B cell (primary cell): Measurements from ENCODE around the gene C1QL2. TPM values are rescaled to one million over a fixed set of nuclear protein-coding genes. Genes with fewer than 3 reads are reported as not detected.

Experiments
- ATAC-seq: fragments of 200-7000 bp; cut with Tn5 transposase; one replicate; pipeline ENCODE4 v1.10.0; 2021; ENCODE audit warnings: low read depth, mild to moderate bottlenecking, moderate number of reproducible peaks, moderate library complexity
- CTCF ChIA-PET: fragments of 350-600 bp; sonication (Branson Sonifier 250); formaldehyde crosslinking; loops from one replicate; lab custom pipeline; 2021; ENCODE audit warnings: antibody characterized with exemption, inconsistent platforms; lab: Charles Lee
- POLR2A ChIA-PET: fragments of 350-600 bp; sonication (Branson Sonifier 250); formaldehyde crosslinking; loops from one replicate; lab custom pipeline; 2021; ENCODE audit warnings: antibody characterized with exemption; lab: Charles Lee
- DNase-seq: peaks from one replicate; pipeline ENCODE4 v3.0.0; 2013
- H2AFZ ChIP-seq: 2 replicates; pipeline ENCODE4 v1.6.1; 2012; ENCODE audit warnings: mild to moderate bottlenecking, low read depth, low read length; ENCODE audit not compliant: insufficient read depth, poor library complexity, severe bottlenecking
- H3K27ac ChIP-seq, 2 donors: 1 replicate in 1 of 2; 2 replicates in 1 of 2; pipeline ENCODE4 v1.5.1; 2012 to 2013; ENCODE audit warnings: low read length in 2 of 2, mild to moderate bottlenecking in 2 of 2, moderate library complexity in 1 of 2
- H3K27me3 ChIP-seq, 4 experiments: fragments of 200-600 bp in 1 of 4; sonication (generic) in 1 of 4; replicated peaks in 1 of 4; 1 replicate in 2 of 4; 2 replicates in 2 of 4; pipeline versions ENCODE4 v1.6.1 to v1.7.0; 2013 to 2016; ENCODE audit warnings: low read length in 3 of 4, mild to moderate bottlenecking in 2 of 4, mixed read lengths in 1 of 4, moderate library complexity in 1 of 4; ENCODE audit not compliant: insufficient read depth in 4 of 4, control insufficient read depth in 3 of 4; ENCODE audit errors: control extremely low read depth in 1 of 4
- H3K36me3 ChIP-seq, 2 experiments: replicated peaks in 1 of 2; 1 replicate in 1 of 2; 2 replicates in 1 of 2; pipeline versions ENCODE4 v1.6.1 to v1.7.1; 2013; ENCODE audit warnings: low read length in 1 of 2; ENCODE audit not compliant: insufficient read depth in 2 of 2, control insufficient read depth in 1 of 2; ENCODE audit errors: control extremely low read depth in 1 of 2, extremely low read depth in 1 of 2
- H3K4me1 ChIP-seq, 2 donors: fragments of 200-600 bp in 1 of 2; sonication (generic) in 1 of 2; 1 replicate in 1 of 2; 2 replicates in 1 of 2; pipeline versions ENCODE4 v1.5.1 to v1.6.1; 2013 to 2017; ENCODE audit warnings: low read length in 2 of 2; ENCODE audit not compliant: control insufficient read depth in 2 of 2, insufficient read depth in 2 of 2
- H3K4me2 ChIP-seq: replicated peaks from 2 replicates; pipeline ENCODE3; 2012; ENCODE audit warnings: mild to moderate bottlenecking, low read depth, low read length; ENCODE audit not compliant: poor library complexity, severe bottlenecking
- H3K4me3 ChIP-seq, 5 experiments: fragments of 200-600 bp in 1 of 5; sonication (generic) in 1 of 5; 1 replicate in 3 of 5; 2 replicates in 2 of 5; pipeline versions ENCODE4 v1.5.1 to v1.7.0; 2011 to 2016; ENCODE audit warnings: low read length in 4 of 5, mild to moderate bottlenecking in 4 of 5, low read depth in 2 of 5, control low read depth in 1 of 5, moderate library complexity in 1 of 5; ENCODE audit not compliant: insufficient read depth in 1 of 5; ENCODE audit errors: control extremely low read depth in 1 of 5, extremely low read depth in 1 of 5
- H3K79me2 ChIP-seq: fragments of 200-600 bp; sonication (generic); one replicate; pipeline ENCODE4 v1.6.0; 2016; ENCODE audit warnings: low read length; ENCODE audit not compliant: control insufficient read depth, insufficient read depth
- H3K9ac ChIP-seq: fragments of 200-600 bp; sonication (generic); 2 replicates; pipeline ENCODE4 v1.6.1; 2017; ENCODE audit warnings: mild to moderate bottlenecking, low read length, moderate library complexity
- H3K9me3 ChIP-seq, 3 donors: one replicate each; pipeline versions ENCODE4 v1.6.1 to v1.7.1; 2013; ENCODE audit warnings: low read length in 2 of 3; ENCODE audit not compliant: control insufficient read depth in 2 of 3, insufficient read depth in 1 of 3; ENCODE audit errors: control extremely low read depth in 1 of 3
- H4K20me1 ChIP-seq: 2 replicates; pipeline ENCODE4 v1.6.0; 2012; ENCODE audit warnings: mild to moderate bottlenecking, low read length; ENCODE audit not compliant: insufficient read depth, control insufficient read depth, poor library complexity, severe bottlenecking
- H3K27ac Mint-ChIP-seq: one replicate; pipeline ENCODE4 v1.8.0; 2021; ENCODE audit warnings: mixed read lengths
- H3K27me3 Mint-ChIP-seq: one replicate; pipeline ENCODE4 v1.8.0; 2021; ENCODE audit warnings: mixed read lengths
- H3K4me1 Mint-ChIP-seq: one replicate; pipeline ENCODE4 v1.8.0; 2021; ENCODE audit warnings: mixed read lengths
- H3K4me3 Mint-ChIP-seq: one replicate; pipeline ENCODE4 v1.8.0; 2021; ENCODE audit warnings: mixed read lengths
- H3K9me3 Mint-ChIP-seq: one replicate; pipeline ENCODE4 v1.8.0; 2022; ENCODE audit warnings: mixed read lengths; ENCODE audit not compliant: insufficient read depth
- CTCF ChIP-seq: fragments of 200-600 bp; IDR thresholded peaks from one replicate; pipeline ENCODE4 v1.8.0; 2022; ENCODE audit warnings: antibody characterized with exemption, mild to moderate bottlenecking
- EZH2 ChIP-seq: IDR thresholded peaks from 2 replicates; pipeline ENCODE4 v1.6.1; 2012; ENCODE audit warnings: borderline replicate concordance, low read depth, mild to moderate bottlenecking, moderate library complexity, low read length; ENCODE audit not compliant: insufficient read depth, poor library complexity, severe bottlenecking
- WGBS: methylation state at CpG from one replicate; pipeline ENCODE4 v1.1.5; 2013; ENCODE audit warnings: missing lambda C conversion rate; ENCODE audit not compliant: insufficient coverage; 5-methylcytosine and 5-hydroxymethylcytosine counted together
- intact Hi-C: fragments of 100-400 bp; cut with micrococcal nuclease; formaldehyde crosslinking; loops from one replicate; pipeline ENCODE4 v1.10.0; 2022
- polyA plus RNA-seq: library from polyadenylated mRNA; depleted of rRNA; stranded (reverse); fragments of >200 nt; gene quantifications from 2 replicates; pipeline ENCODE4 v1.2.3, GENCODE V29; 2012
- total RNA-seq, 2 donors: library from RNA; stranded (reverse); fragments of 120-200 nt in 1 of 2; gene quantifications; 1 replicate in 1 of 2; 2 replicates in 1 of 2; pipeline versions ENCODE4 v1.2.3 to v1.2.4, GENCODE V29; 2013 to 2022

The C1QL2 gene
- total and polyA plus RNA-seq, 2 donors (not counting 1 experiment from before 2014, with no cell fraction given) = not detected

GRCh38 chr2:119195001-119195400, 36.5 kb upstream of the C1QL2 start:
- WGBS = 95% methylated on average over 5 of the region's 5 CpGs
- CTCF ChIA-PET = interaction anchor here (0.7 kb wide), 1 partner anchor 10 kb away, joined by 3 read pairs; no protein-coding TSS in a partner anchor

GRCh38 chr2:119192893-119193292, 34.3 kb upstream of the C1QL2 start:
- Mint-ChIP-seq H3K4me1 (no peaks in the 10 kb centered on the region), H3K4me3 (no peak overlapping the region), H3K9me3 (peaks cover 2% of the 10 kb centered on the region), H3K27ac (no peak overlapping the region), H3K27me3 (peaks cover 31% of the 10 kb centered on the region)
- H3K9ac ChIP-seq = no peak overlapping the region
- ChIA-PET POLR2A (no interaction called here), CTCF (no interaction called here)
- no peaks in the 10 kb centered on the region for H3K79me2 ChIP-seq
- no peaks in the 10 kb centered on the region for H4K20me1 ChIP-seq
- H3K4me2 ChIP-seq = no peak overlapping the region
- no peak overlapping the region for H2AFZ ChIP-seq
- WGBS = 98% methylated on average over 5 of the region's 6 CpGs
- H3K27ac ChIP-seq = no peak overlapping the region
- H3K9me3 ChIP-seq = peaks cover 0 to 4% (median 0%) of the 10 kb centered on the region in 3 donors
- ATAC-seq (no peak), DNase-seq (no peak)
- no peaks in the 10 kb centered on the region for H3K36me3 ChIP-seq
- no peak overlapping the region for H3K4me3 ChIP-seq
- peaks cover 0 to 5% (median 1%) of the 10 kb centered on the region in 4 experiments for H3K27me3 ChIP-seq
- no peaks in the 10 kb centered on the region for H3K4me1 ChIP-seq
- intact Hi-C loops = no loop called here
- TF ChIP-seq EZH2 = no peak
- no peak for TF ChIP-seq CTCF

More at GRCh38 chr2:119195001-119195400, 36.5 kb upstream of the C1QL2 start:
- no peaks in the 10 kb centered on the region for H3K79me2 ChIP-seq
- H3K27me3 ChIP-seq = peaks cover 0 to 5% (median 1%) of the 10 kb centered on the region in 4 experiments
- H3K4me2 ChIP-seq = no peak overlapping the region
- POLR2A ChIA-PET = no interaction called here
- H2AFZ ChIP-seq = no peak overlapping the region
- Mint-ChIP-seq H3K4me1 (no peaks in the 10 kb centered on the region), H3K4me3 (no peak overlapping the region), H3K27ac (no peak overlapping the region), H3K9me3 (peaks cover 2% of the 10 kb centered on the region), H3K27me3 (peaks cover 36% of the 10 kb centered on the region)
- intact Hi-C loops = no loop called here
- DNase-seq = no peak
- no peaks in the 10 kb centered on the region for H3K36me3 ChIP-seq
- no peaks in the 10 kb centered on the region for H4K20me1 ChIP-seq
- no peak overlapping the region for H3K9ac ChIP-seq
- peaks cover 0 to 4% (median 0%) of the 10 kb centered on the region in 3 donors for H3K9me3 ChIP-seq
- no peak for TF ChIP-seq CTCF
- no peaks in the 10 kb centered on the region for H3K4me1 ChIP-seq
- H3K27ac ChIP-seq = no peak overlapping the region
- no peak for ATAC-seq
- H3K4me3 ChIP-seq = no peak overlapping the region
